C1 segment of cervical spinal cord (tissue), 14 donors: ENCODE measurements around the gene CEP63.
A peak's percentile ranks its signal among the peaks of the same experiment; 100 is the strongest.

ENCODE experiments used
- DNase-seq, 14 donors: peaks; one replicate each; lab custom pipeline; 2025; lab: John Stamatoyannopoulos, UW

Gene CEP63

GRCh38 chr3:134468519-134468918 is 17.3 kb upstream of the CEP63 start:
- no peak for DNase-seq

- DNase-seq: no peak
These were observed 14.2 kb upstream of the CEP63 start for GRCh38 chr3:134471521-134472193.

- DNase-seq: no peak
These were observed 13.0 kb upstream of the CEP63 start for GRCh38 chr3:134472831-134473230.

- peak in 11 of 14 donors; percentile 5 to 72 (median 42) for DNase-seq
These were observed 11.8 kb upstream of the CEP63 start for GRCh38 chr3:134473868-134474546.

- DNase-seq: no peak
These were observed 10.9 kb upstream of the CEP63 start for GRCh38 chr3:134474956-134475355.

- no peak for DNase-seq
These were observed 9.6 kb upstream of the CEP63 start for GRCh38 chr3:134476306-134476705.

GRCh38 chr3:134477002-134477401 is 8.9 kb upstream of the CEP63 start:
- no peak for DNase-seq

GRCh38 chr3:134477938-134478337 is 7.9 kb upstream of the CEP63 start:
- DNase-seq: no peak

GRCh38 chr3:134480546-134480945 is 5.3 kb upstream of the CEP63 start:
- DNase-seq: no peak

- no peak for DNase-seq
These were observed 4.7 kb upstream of the CEP63 start for GRCh38 chr3:134481166-134481565.

- DNase-seq: no peak
These were observed 3.2 kb upstream of the CEP63 start for GRCh38 chr3:134482622-134483021.

GRCh38 chr3:134483195-134483900 is 2.5 kb upstream of the CEP63 start:
- no peak for DNase-seq

- peak in 2 of 14 donors; percentile 33 to 61 for DNase-seq
These were observed 661 bp upstream of the CEP63 start for GRCh38 chr3:134485075-134485717.

- DNase-seq: peak in 3 of 14 donors; percentile 48 to 70 (median 60)
These were observed 752 bp downstream of the CEP63 start for GRCh38 chr3:134486577-134487041.

- no peak for DNase-seq
These were observed 1.5 kb downstream of the CEP63 start for GRCh38 chr3:134487406-134487805.

GRCh38 chr3:134494495-134494894 is 8.6 kb downstream of the CEP63 start:
- DNase-seq: no peak

- no peak for DNase-seq
These were observed 10.1 kb downstream of the CEP63 start for GRCh38 chr3:134495980-134496379.

GRCh38 chr3:134496471-134497071 is 10.7 kb downstream of the CEP63 start:
- no peak for DNase-seq

GRCh38 chr3:134503266-134503665 is 17.4 kb downstream of the CEP63 start:
- DNase-seq: no peak

- no peak for DNase-seq
These were observed 18.3 kb downstream of the CEP63 start for GRCh38 chr3:134504132-134504531.

GRCh38 chr3:134505485-134505884 is 19.6 kb downstream of the CEP63 start:
- no peak for DNase-seq

GRCh38 chr3:134511500-134511899 is 25.6 kb downstream of the CEP63 start:
- no peak for DNase-seq
